ENCODE results near the gene HCN4.

Gene HCN4

GRCh38 chr15:73378089-73378488, 9.3 kb upstream of the HCN4 start:
- no peak for DNase-seq (ENCODE audit: low read depth in 2 of 2)

GRCh38 chr15:73375755-73376305, 7.1 kb upstream of the HCN4 start:
- DNase-seq (ENCODE audit: low read depth in 2 of 2) = no peak

- no peak for DNase-seq (ENCODE audit: low read depth in 2 of 2)
These were observed 6.3 kb upstream of the HCN4 start for GRCh38 chr15:73375012-73375411.

GRCh38 chr15:73374604-73375003, 5.8 kb upstream of the HCN4 start:
- DNase-seq (ENCODE audit: low read depth in 2 of 2) = no peak

DNA sequence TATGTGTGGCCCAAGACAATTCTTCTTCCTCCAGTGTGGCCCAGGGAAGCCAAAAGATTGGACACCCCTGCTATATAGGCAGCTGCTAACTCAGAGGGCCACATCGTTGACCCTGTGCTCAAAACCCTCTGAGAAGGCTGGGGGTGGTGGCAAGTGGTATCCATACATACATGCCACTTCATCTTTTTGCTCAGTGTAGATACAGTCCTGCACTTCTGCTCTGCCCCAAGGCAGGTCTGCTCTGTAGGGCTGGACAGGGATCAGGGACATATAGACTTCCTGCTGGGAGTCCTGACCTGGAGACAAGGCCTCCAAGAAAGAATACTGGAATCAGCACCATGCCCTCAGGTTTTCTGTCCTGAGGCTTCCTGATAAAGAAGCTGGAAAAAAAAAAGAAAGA, 4.5 kb upstream of the HCN4 start:
- DNase-seq (ENCODE audit: low read depth in 2 of 2) = no peak

- DNase-seq (ENCODE audit: low read depth in 2 of 2) = no peak
These were observed 3.1 kb upstream of the HCN4 start for GRCh38 chr15:73371812-73372211.

DNA sequence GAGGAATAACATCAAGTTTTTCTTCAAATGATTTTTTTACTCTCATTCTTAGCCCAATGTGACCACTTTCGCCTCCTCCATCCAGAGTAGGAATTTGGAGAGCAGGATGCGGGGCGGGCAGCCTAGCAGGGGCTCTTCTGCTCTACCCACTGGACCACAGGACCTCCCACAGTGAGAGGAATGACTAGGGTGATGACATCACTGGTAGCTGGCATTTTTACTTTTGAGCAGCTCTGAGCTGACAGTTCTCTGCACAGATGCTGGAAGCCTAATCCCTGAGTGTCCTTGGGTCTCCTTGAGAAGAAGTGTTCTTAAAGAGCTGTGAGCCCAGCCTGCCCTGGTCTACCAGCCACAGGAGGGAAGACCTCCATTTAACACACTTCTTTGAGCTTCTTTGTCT, 1.4 kb upstream of the HCN4 start:
- no peak for DNase-seq (ENCODE audit: low read depth in 2 of 2)

GRCh38 chr15:73369154-73369694, 466 bp upstream of the HCN4 start:
- no peak for DNase-seq (ENCODE audit: low read depth in 2 of 2)

DNA sequence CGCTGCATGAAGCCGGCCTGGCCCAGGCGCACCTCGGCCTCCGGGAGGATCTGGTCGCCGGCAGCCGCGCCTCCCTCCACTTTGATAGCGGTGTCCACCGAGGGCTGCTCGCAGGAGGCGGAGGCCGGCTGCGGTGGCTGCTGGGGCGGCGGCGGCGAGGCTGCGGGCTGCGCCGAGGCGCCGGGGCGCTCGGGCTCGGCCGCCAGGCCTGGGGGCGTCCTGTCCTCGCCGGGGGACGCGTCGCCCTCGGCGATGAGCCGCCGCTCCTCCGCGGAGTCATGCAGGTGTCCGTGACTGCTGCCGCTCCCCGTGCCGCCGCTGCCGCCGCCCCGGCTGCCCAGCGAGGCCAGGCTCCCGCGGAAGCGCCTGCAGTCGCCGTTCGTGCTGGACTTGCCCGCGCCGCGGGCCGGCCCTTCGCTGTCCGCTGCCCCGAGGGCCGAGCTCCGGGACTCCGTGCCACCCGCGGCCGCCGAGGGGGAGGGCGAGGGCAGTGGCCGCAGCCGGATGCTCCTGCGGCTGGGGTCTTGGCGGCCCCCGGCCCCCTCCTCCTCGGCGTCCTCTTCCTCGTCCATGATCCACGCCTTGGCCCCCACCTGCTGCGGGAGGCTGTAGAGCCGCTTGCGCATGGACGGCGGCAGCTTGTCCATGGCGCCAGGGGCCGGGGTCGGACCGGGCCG, 996 bp downstream of the HCN4 start:
- DNase-seq (ENCODE audit: low read depth in 2 of 2) = no peak

DNA sequence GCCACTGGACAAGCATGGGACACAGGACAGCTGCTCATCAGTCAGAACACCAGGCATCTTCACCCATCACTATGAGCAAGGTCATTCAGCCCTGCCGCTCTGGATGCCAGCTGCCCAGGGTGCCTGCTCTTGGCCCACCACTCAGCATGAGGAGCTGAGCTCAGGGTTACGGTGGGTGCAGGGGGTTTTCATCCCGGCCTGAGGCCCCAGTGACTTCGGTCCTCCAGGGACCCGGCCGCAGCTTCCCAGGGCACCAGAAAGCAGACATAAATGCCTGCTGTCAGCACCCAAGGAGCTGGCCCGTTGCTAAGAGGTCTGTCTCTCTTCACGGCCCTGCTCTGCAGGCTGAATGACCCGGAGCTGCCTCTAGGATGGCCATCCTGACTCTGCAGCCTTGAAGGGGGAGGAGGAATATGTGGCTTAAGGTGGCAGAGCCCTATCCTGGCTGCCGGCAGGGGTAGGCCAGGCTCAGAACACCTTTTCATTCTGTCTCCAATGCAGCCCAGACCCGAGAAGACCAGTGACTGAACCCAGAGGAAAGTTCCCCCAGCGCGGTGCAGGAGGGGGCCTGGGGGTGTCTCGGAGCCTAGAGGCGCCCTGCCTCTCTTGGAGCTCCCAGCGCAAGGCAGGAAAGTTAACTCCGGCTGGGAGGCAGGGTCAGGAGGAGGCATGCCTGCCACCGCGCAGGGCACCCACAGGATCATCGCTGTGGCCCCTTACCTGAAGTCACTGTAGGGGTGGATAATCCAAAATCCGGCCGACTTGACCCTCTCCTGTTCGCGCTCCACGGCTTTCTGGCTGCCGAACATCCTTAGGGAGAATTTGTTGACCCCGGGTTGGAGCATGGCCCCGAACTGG, 1.8 kb downstream of the HCN4 start:
- no peak for DNase-seq (ENCODE audit: low read depth in 2 of 2)

DNA sequence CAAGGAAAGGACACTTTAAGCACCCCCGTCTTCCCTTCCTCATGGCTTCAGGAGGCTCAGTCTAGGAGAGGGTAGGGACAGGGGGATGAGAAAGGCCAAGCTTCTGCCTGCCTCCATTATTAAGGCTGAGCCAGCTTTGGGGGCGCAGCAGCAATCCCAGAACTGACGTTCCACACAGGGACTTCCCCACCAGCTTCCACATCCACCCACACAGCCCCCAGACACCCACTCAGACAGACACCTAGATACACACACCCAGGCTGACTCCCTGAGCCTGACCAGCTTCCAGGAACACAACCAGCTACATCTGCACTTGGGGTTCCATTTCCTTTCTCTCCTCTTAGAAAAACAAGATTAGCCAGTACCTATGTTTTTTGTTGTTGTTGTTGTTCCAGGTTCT, 4.7 kb downstream of the HCN4 start:
- no peak for DNase-seq (ENCODE audit: low read depth in 2 of 2)

GRCh38 chr15:73362900-73363299, 5.9 kb downstream of the HCN4 start:
- no peak for DNase-seq (ENCODE audit: low read depth in 2 of 2)

- no peak for DNase-seq (ENCODE audit: low read depth in 2 of 2)
These were observed 7.4 kb downstream of the HCN4 start for GRCh38 chr15:73361337-73361736.

- DNase-seq (ENCODE audit: low read depth in 2 of 2) = no peak
These were observed 9.1 kb downstream of the HCN4 start for GRCh38 chr15:73359651-73360050.

- no peak for DNase-seq (ENCODE audit: low read depth in 2 of 2)
These were observed 10.6 kb downstream of the HCN4 start for GRCh38 chr15:73357999-73358665.

DNA sequence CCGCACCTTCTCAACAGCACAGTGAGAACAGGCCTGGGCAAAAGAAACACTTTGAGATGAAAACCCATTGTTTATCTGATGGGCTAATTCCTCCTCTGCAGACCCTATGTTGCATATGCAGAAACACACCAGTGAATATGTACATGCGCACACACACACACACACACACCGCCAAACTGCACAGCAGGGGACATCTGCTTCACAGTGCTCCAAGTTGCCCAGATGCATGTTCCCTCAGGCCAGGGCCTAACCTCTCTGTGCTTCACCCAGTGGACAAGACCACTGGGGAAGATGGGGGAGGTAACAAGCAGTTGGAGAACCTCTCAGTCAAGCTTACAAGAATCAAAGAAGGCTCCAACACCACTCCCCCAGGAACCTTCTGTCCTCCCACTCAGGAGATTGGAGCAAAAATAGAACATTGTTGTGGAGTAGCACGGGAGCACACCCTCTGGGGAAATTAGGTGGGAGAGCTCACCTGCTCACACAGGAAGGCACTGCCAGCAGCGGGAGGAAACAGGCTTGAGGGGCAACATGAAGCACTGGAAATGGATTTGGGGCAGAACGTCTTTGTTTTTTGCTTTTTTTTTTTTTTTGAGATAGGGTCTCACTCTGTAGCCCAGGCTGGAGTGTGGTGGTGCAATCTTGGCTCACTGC, 13.0 kb downstream of the HCN4 start:
- no peak for DNase-seq (ENCODE audit: low read depth in 2 of 2)

GRCh38 chr15:73354241-73354640, 14.5 kb downstream of the HCN4 start:
- no peak for DNase-seq (ENCODE audit: low read depth in 2 of 2)

DNA sequence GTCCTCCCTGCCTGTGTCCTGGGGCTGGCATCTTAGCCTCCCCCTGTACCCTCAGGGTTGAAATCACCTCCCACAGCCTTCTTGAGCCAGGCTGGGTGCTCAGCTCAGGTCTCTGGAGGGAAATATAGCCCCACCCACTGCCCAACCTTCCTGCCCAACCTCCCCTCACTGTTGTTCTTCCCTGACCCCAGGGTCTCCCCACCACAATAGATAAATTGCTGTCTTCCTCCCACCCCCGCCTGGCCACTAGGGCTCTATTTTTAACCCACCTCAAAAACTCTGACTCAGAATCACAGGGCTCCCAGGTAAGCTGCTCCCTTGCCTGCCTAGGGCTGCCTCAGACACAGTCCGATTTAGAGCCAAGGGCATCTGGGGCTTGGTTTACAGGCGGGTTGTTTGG, 15.0 kb downstream of the HCN4 start:
- no peak for DNase-seq (ENCODE audit: low read depth in 2 of 2)

GRCh38 chr15:73352082-73352481, 16.7 kb downstream of the HCN4 start:
- DNase-seq (ENCODE audit: low read depth in 2 of 2) = no peak

GRCh38 chr15:73349191-73349590, 19.6 kb downstream of the HCN4 start:
- DNase-seq (ENCODE audit: low read depth in 2 of 2) = no peak

DNA sequence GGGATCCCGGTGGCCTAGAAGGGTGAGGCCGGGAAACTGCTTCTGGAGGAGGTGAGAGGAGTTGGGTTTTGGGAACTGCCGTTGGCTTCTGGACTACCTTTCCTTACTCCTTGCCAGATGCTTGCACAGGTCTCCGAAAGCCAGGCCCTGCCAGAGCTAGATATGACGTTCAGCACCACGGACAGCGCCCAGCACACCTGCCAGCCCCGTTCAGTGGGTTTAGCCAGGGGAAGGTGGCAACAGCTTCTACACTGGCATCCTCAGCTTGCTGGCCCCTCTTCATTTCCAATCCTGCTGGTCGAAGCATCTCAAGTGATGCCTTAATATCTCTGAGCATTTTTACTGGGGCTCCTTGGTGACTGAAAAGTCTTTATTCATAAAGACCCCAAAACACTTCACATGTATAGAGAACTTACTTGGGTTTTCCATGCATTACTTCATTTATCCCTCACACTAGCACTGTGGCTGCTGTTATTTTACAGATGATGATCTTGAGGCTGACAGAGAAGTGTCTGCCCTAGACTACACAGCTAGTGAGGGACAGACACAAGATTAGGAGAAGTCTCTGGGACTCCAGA, 21.9 kb downstream of the HCN4 start:
- peak; percentile 10 to 14 for DNase-seq (ENCODE audit: low read depth in 2 of 2)

Data from stimulated activated CD4-positive, alpha-beta T cell treated with anti-CD3 and anti-CD28 coated beads, Interleukin-1b, Interleukin-23, amount 100 ng/mL, for 1 hour (primary cell).